Measurements from ENCODE around the gene CLCN6.

CLCN6 gene

GRCh38 chr1:11778844-11779623, 27.0 kb upstream of the CLCN6 start:
- CTCF ChIA-PET = no interaction called here
- DNase-seq (ENCODE audit: low read depth, low spot score) = no peak
- POLR2A ChIA-PET = no interaction called here

GRCh38 chr1:11779715-11780379, 26.1 kb upstream of the CLCN6 start:
- ChIA-PET POLR2A (no interaction called here), CTCF (no interaction called here)
- no peak for DNase-seq (ENCODE audit: low read depth, low spot score)
- no peak overlapping the region for H3K4me3 ChIP-seq (ENCODE audit: low read depth, low read length)
- no peak for TF ChIP-seq CTCF (IDR thresholded peaks at IDR 0.05; ENCODE audit: insufficient read depth, low read length, missing control alignments)

More at GRCh38 chr1:11778844-11779623, 27.0 kb upstream of the CLCN6 start:
- no peak for TF ChIP-seq CTCF (IDR thresholded peaks at IDR 0.05; ENCODE audit: insufficient read depth, low read length, missing control alignments)
- no peak overlapping the region for H3K4me3 ChIP-seq (ENCODE audit: low read depth, low read length)

GRCh38 chr1:11780380-11781147, 25.4 kb upstream of the CLCN6 start:
- H3K4me3 ChIP-seq (ENCODE audit: low read depth, low read length) = no peak overlapping the region
- ChIA-PET CTCF (no interaction called here), POLR2A (no interaction called here)
- TF ChIP-seq CTCF (IDR thresholded peaks at IDR 0.05; ENCODE audit: insufficient read depth, low read length, missing control alignments) = no peak
- DNase-seq (ENCODE audit: low read depth, low spot score) = no peak

GRCh38 chr1:11781297-11781696, 24.7 kb upstream of the CLCN6 start:
- ChIA-PET CTCF (no interaction called here), POLR2A (no interaction called here)
- no peak for DNase-seq (ENCODE audit: low read depth, low spot score)
- H3K4me3 ChIP-seq (ENCODE audit: low read depth, low read length) = no peak overlapping the region
- no peak for TF ChIP-seq CTCF (IDR thresholded peaks at IDR 0.05; ENCODE audit: insufficient read depth, low read length, missing control alignments)

GRCh38 chr1:11782127-11782708, 23.8 kb upstream of the CLCN6 start:
- POLR2A ChIA-PET = interaction anchor here (0.7 kb wide), 1 partner anchor 667 kb away, joined by 9 read pairs; no protein-coding TSS in a partner anchor
- no peak overlapping the region for H3K4me3 ChIP-seq (ENCODE audit: low read depth, low read length)
- CTCF ChIA-PET = interaction anchor here (0.8 to 1.5 kb wide), 3 partner anchors 10 to 19 kb away, joined by 3 read pairs; no protein-coding TSS in a partner anchor
- TF ChIP-seq CTCF (IDR thresholded peaks at IDR 0.05; ENCODE audit: insufficient read depth, low read length, missing control alignments) = no peak
- no peak for DNase-seq (ENCODE audit: low read depth, low spot score)

Data from AG04449 (cell line).